Activated T-helper 1 cell treated with anti-CD3 and anti-CD28 coated beads, Interleukin-12 subunit alpha, Interleukin-12 subunit beta, Interleukin-2, Interleukin-4 antibody, amounts not matched to agents 30 ng/mL and 10 ng/mL and 1 ng/mL, durations not matched to agents 14 hours and 24 hours and 36 hours (primary cell): ENCODE data around the gene KCNG2. TPM values are rescaled to one million over a fixed set of nuclear protein-coding genes. Genes with fewer than 3 reads are reported as not detected.
"Not testable (repeated sequence)": the region's sequence is repeated elsewhere in the genome, so short reads cannot be mapped to it uniquely, and the experiment has no call there.

ENCODE experiments used
- DNase-seq: peaks from one replicate; pipeline ENCODE4 v3.0.0; 2021; ENCODE audit warnings: low spot score
- H3K27ac Mint-ChIP-seq: one replicate; pipeline ENCODE4 v1.8.0; 2021; ENCODE audit warnings: mild to moderate bottlenecking, mixed read lengths
- H3K27me3 Mint-ChIP-seq: one replicate; pipeline ENCODE4 v1.8.0; 2022; ENCODE audit warnings: mild to moderate bottlenecking, moderate library complexity, mixed read lengths; ENCODE audit not compliant: insufficient read depth
- H3K36me3 Mint-ChIP-seq: one replicate; pipeline ENCODE4 v1.8.0; 2021; ENCODE audit warnings: low read depth, mixed read lengths
- H3K4me1 Mint-ChIP-seq: one replicate; pipeline ENCODE4 v1.8.0; 2021; ENCODE audit warnings: low read depth, mixed read lengths
- H3K4me3 Mint-ChIP-seq: one replicate; pipeline ENCODE4 v1.8.0; 2021; ENCODE audit warnings: mild to moderate bottlenecking, moderate library complexity, mixed read lengths
- H3K9me3 Mint-ChIP-seq: one replicate; pipeline ENCODE4 v1.8.0; 2021; ENCODE audit warnings: mixed read lengths
- intact Hi-C: fragments of 100-400 bp; cut with micrococcal nuclease; formaldehyde crosslinking; loops from one replicate; pipeline ENCODE4 v1.15.1; 2024
- total RNA-seq: library from RNA; stranded (reverse); gene quantifications from 2 replicates; pipeline ENCODE4 v1.2.3, GENCODE V29; 2022

Gene KCNG2
- total RNA-seq, result not detected in 2 replicates

- Mint-ChIP-seq H3K27me3 (peaks cover 40% of the 10 kb centered on the region), H3K9me3 (no peaks in the 10 kb centered on the region), H3K27ac (no peak within 1 kb of the TSS), H3K36me3 (peaks cover 2% of the 10 kb centered on the region), H3K4me3 (peak within 1 kb of the TSS; percentile 55), H3K4me1 (peaks cover 14% of the 10 kb centered on the region)
- DNase-seq, result no peak
- intact Hi-C loops, result loop anchor here (10.0 kb wide), 2 partner anchors 147 to 187 kb away; partner anchors contain the start of gene TXNL4A
These were observed at the start of gene KCNG2 for GRCh38 chr18:79797518-79798345. TSS of gene KCNG2 (plus strand) at chr18:79797938. CDS start at chr18:79863668, 65,730 bp downstream.

- no peaks in the 10 kb centered on the region for H3K9me3 Mint-ChIP-seq
- no peaks in the 10 kb centered on the region for H3K4me1 Mint-ChIP-seq
- H3K36me3 Mint-ChIP-seq, result peaks cover 14% of the 10 kb centered on the region
- H3K4me3 Mint-ChIP-seq, result no peak overlapping the region
- DNase-seq, result no peak
- H3K27me3 Mint-ChIP-seq, result no peaks in the 10 kb centered on the region
- H3K27ac Mint-ChIP-seq, result no peak overlapping the region
- intact Hi-C loops, result no loop called here
These were observed 49.2 kb upstream of the KCNG2 start for GRCh38 chr18:79748321-79749180.

- DNase-seq, result no peak
- no peaks in the 10 kb centered on the region for H3K9me3 Mint-ChIP-seq
- no peaks in the 10 kb centered on the region for H3K27me3 Mint-ChIP-seq
- intact Hi-C loops, result no loop called here
- H3K36me3 Mint-ChIP-seq, result peaks cover 17% of the 10 kb centered on the region
- H3K27ac Mint-ChIP-seq, result no peak overlapping the region
- H3K4me1 Mint-ChIP-seq, result no peaks in the 10 kb centered on the region
- no peak overlapping the region for H3K4me3 Mint-ChIP-seq
These were observed 48.2 kb upstream of the KCNG2 start for GRCh38 chr18:79749251-79750191.

- H3K27ac Mint-ChIP-seq, result no peak overlapping the region
These were observed 46.7 kb upstream of the KCNG2 start for GRCh38 chr18:79750980-79751571.

DNA sequence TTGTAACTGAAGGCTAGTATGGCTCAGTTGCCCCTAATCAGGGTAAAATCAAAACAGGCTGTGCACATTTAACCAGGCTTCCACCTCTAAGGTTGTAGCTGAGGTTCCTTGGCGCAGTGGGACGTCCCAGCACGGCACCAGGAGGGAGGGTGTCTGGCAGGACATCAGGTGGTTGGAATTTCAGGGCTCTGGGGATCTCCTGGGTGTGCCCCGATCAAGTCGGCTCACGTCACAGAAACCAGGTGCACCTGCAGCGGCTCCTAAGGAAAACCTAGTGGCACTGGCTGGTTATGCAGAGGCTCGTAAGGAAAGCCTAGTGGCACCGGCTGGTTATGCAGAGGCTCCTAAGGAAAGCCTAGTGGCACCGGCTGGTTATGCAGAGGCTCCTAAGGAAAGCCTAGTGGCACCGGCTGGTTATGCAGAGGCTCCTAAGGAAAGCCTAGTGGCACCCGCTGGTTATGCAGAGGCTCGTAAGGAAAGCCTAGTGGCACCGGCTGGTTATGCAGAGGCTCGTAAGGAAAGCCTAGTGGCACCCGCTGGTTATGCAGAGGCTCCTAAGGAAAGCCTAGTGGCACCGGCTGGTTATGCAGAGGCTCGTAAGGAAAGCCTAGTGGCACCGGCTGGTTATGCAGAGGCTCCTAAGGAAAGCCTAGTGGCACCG lies 45.7 kb upstream of the KCNG2 start:
- DNase-seq, H3K27ac Mint-ChIP-seq, H3K4me1 Mint-ChIP-seq, H3K27me3 Mint-ChIP-seq, H3K4me3 Mint-ChIP-seq, intact Hi-C loops, H3K9me3 Mint-ChIP-seq: not testable (repeated sequence)
- peaks cover 26% of the 10 kb centered on the region for H3K36me3 Mint-ChIP-seq

More at GRCh38 chr18:79750980-79751571, 46.7 kb upstream of the KCNG2 start:
- intact Hi-C loops, result no loop called here
- Mint-ChIP-seq H3K9me3 (no peaks in the 10 kb centered on the region), H3K4me3 (no peak overlapping the region), H3K27me3 (no peaks in the 10 kb centered on the region), H3K4me1 (no peaks in the 10 kb centered on the region), H3K36me3 (peaks cover 24% of the 10 kb centered on the region)
- no peak for DNase-seq

- H3K4me1 Mint-ChIP-seq, H3K27ac Mint-ChIP-seq, H3K9me3 Mint-ChIP-seq, H3K27me3 Mint-ChIP-seq, H3K4me3 Mint-ChIP-seq, DNase-seq, intact Hi-C loops: not testable (repeated sequence)
- H3K36me3 Mint-ChIP-seq, result peaks cover 28% of the 10 kb centered on the region
These were observed 44.8 kb upstream of the KCNG2 start for GRCh38 chr18:79752946-79753345.

DNA sequence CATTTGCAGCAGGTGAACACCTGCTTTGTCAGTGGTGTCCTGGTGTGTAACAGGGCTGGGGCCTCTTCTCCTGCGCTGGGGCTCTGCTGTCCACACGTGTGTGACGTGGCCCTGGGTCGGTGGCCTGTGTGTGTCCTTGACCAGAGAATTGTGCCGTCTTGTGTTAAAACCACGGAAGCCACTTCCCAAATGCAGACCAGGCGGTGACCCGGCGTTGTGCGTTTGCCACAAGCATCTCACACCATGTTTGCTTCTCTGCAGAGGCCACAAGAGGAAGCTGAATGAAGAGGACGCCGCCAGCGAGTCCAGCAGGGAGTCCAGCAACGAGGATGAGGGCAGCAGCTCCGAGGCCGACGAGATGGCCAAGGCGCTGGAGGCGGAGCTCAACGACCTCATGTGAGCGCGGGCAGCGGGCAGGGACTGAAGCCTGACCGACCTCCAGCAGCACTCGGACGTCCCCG lies 44.3 kb upstream of the KCNG2 start:
- Mint-ChIP-seq H3K27me3 (no peaks in the 10 kb centered on the region), H3K4me1 (no peaks in the 10 kb centered on the region), H3K27ac (no peak overlapping the region), H3K9me3 (no peaks in the 10 kb centered on the region), H3K36me3 (peaks cover 28% of the 10 kb centered on the region), H3K4me3 (no peak overlapping the region)
- intact Hi-C loops, result no loop called here
- no peak for DNase-seq

DNA sequence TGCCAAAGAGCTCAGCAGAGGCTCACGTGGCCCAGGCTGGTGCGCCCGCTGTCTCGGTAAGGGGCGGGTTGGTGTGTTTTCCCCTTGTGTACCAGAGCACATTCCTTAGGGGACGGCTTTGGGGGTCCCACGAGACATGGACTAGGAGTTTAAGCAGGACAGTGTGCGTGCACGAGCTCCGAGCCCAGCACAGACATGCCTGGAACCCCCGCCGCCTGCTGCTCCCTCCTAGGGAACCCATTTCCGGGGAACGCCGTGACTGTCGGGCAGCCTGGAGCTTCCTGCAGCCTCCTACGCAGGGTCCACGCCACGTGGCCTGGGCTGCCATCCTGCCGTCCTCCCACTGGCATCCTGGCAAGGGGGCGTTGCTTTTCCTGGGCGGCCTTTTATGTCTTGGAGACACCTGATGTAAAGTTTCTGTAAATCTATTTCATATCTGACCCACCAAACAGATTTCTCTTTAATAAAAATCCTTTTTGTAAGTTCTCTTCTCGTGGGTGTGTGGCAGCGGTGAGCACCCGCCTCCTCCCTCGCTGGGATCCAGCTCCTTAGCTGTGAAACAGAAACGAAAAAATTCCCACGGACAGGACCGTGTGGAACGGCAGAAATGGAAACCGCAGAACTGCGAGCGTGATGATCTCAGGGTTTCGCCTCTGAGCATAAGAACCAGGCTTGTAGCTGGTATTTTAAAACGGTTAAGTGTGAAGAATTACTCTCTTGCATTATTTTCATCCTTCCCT lies 43.5 kb upstream of the KCNG2 start:
- H3K36me3 Mint-ChIP-seq, result peaks cover 31% of the 10 kb centered on the region
- no peak overlapping the region for H3K4me3 Mint-ChIP-seq
- no peaks in the 10 kb centered on the region for H3K27me3 Mint-ChIP-seq

GRCh38 chr18:79754831-79755351 lies 42.8 kb upstream of the KCNG2 start:
- no peaks in the 10 kb centered on the region for H3K9me3 Mint-ChIP-seq
- H3K36me3 Mint-ChIP-seq, result peaks cover 27% of the 10 kb centered on the region
- H3K27me3 Mint-ChIP-seq, result no peaks in the 10 kb centered on the region
- DNase-seq, result no peak
- H3K27ac Mint-ChIP-seq, result no peak overlapping the region
- no peaks in the 10 kb centered on the region for H3K4me1 Mint-ChIP-seq
- intact Hi-C loops, result no loop called here
- no peak overlapping the region for H3K4me3 Mint-ChIP-seq

More for the DNA sequence above, 43.5 kb upstream of the KCNG2 start:
- Mint-ChIP-seq H3K9me3 (no peaks in the 10 kb centered on the region), H3K4me1 (no peaks in the 10 kb centered on the region), H3K27ac (no peak overlapping the region)
- no peak for DNase-seq
- intact Hi-C loops, result no loop called here

GRCh38 chr18:79755496-79756142 lies 42.1 kb upstream of the KCNG2 start:
- no peaks in the 10 kb centered on the region for H3K9me3 Mint-ChIP-seq
- no peak for DNase-seq
- H3K4me1 Mint-ChIP-seq, result no peaks in the 10 kb centered on the region
- no peaks in the 10 kb centered on the region for H3K27me3 Mint-ChIP-seq
- no peak overlapping the region for H3K4me3 Mint-ChIP-seq
- intact Hi-C loops, result no loop called here
- H3K36me3 Mint-ChIP-seq, result peaks cover 30% of the 10 kb centered on the region
- no peak overlapping the region for H3K27ac Mint-ChIP-seq

- Mint-ChIP-seq H3K36me3 (peaks cover 30% of the 10 kb centered on the region), H3K27ac (no peak overlapping the region), H3K9me3 (no peaks in the 10 kb centered on the region), H3K4me3 (no peak overlapping the region), H3K4me1 (peaks cover 4% of the 10 kb centered on the region), H3K27me3 (no peaks in the 10 kb centered on the region)
- intact Hi-C loops, result no loop called here
- DNase-seq, result no peak
These were observed 41.6 kb upstream of the KCNG2 start for GRCh38 chr18:79756143-79756500.
